Small intestine (tissue), 7 donors: ENCODE results near the gene ADAMTSL5. TPM values are rescaled to one million over a fixed set of nuclear protein-coding genes. Genes with fewer than 3 reads are reported as not detected.

Experiments
- DNase-seq, 2 donors: peaks; one replicate each; pipeline versions ENCODE4 v3.0.0 to v3.0.0-alpha.2; 2013
- FAIRE-seq: peaks from 2 replicates; lab custom pipeline; 2012; peaks lifted over from hg19 to GRCh38; lab: Jason Lieb, UNC
- H3K27ac ChIP-seq, 3 donors: one replicate each; pipeline ENCODE4 v1.5.1; 2013; ENCODE audit warnings: low read length in 2 of 3, mild to moderate bottlenecking in 2 of 3, control low read depth in 1 of 3, inconsistent platforms in 1 of 3, low read depth in 1 of 3, moderate library complexity in 1 of 3
- H3K27me3 ChIP-seq, 3 donors: one replicate each; pipeline ENCODE4 v1.6.1; 2013; ENCODE audit warnings: low read length in 3 of 3, inconsistent platforms in 1 of 3; ENCODE audit not compliant: control insufficient read depth in 3 of 3, insufficient read depth in 3 of 3
- H3K36me3 ChIP-seq, 3 donors: one replicate each; pipeline ENCODE4 v1.6.1; 2013; ENCODE audit warnings: low read length in 3 of 3, inconsistent platforms in 1 of 3, low read depth in 1 of 3, mild to moderate bottlenecking in 1 of 3, moderate library complexity in 1 of 3; ENCODE audit not compliant: control insufficient read depth in 3 of 3, insufficient read depth in 2 of 3
- H3K4me1 ChIP-seq, 3 donors: one replicate each; pipeline ENCODE4 v1.6.1; 2013; ENCODE audit warnings: low read length in 2 of 3, inconsistent platforms in 1 of 3, low read depth in 1 of 3, mild to moderate bottlenecking in 1 of 3, moderate library complexity in 1 of 3; ENCODE audit not compliant: control insufficient read depth in 3 of 3, insufficient read depth in 2 of 3
- H3K4me3 ChIP-seq, 3 donors: one replicate each; pipeline ENCODE4 v1.5.1; 2013; ENCODE audit warnings: low read length in 3 of 3, control low read depth in 1 of 3, inconsistent platforms in 1 of 3, low read depth in 1 of 3, mild to moderate bottlenecking in 1 of 3, moderate library complexity in 1 of 3
- H3K9me3 ChIP-seq, 2 donors: one replicate each; pipeline ENCODE4 v1.6.1; 2013; ENCODE audit warnings: low read depth in 1 of 2, low read length in 1 of 2; ENCODE audit not compliant: control insufficient read depth in 2 of 2, insufficient read depth in 1 of 2
- WGBS, 3 donors: extraction: QIAGEN DNeasy Blood & Tissue Kit; methylation state at CpG; one replicate each; pipeline ENCODE4 v1.1.7; 2013; 5-methylcytosine and 5-hydroxymethylcytosine counted together
- polyA plus RNA-seq, 4 donors: library from polyadenylated mRNA; stranded (reverse) in 3 of 4; unstranded in 1 of 4; fragments of 200-250 nt in 3 of 4; fragments of 120-200 nt in 1 of 4; gene quantifications; one replicate each; pipeline versions ENCODE4 v1.2.1 to v1.2.3, GENCODE V29; 2013
- donor health status: healthy with polysubstance abuse.
- donor health status: control.
- donor health status: control.
- donor health status: Bipolar disorder and iron deficiency.
- donor health status: healthy.

ADAMTSL5 gene
- polyA plus RNA-seq, 4 donors: 6.4 to 24.8 (median 18.6) TPM

DNA sequence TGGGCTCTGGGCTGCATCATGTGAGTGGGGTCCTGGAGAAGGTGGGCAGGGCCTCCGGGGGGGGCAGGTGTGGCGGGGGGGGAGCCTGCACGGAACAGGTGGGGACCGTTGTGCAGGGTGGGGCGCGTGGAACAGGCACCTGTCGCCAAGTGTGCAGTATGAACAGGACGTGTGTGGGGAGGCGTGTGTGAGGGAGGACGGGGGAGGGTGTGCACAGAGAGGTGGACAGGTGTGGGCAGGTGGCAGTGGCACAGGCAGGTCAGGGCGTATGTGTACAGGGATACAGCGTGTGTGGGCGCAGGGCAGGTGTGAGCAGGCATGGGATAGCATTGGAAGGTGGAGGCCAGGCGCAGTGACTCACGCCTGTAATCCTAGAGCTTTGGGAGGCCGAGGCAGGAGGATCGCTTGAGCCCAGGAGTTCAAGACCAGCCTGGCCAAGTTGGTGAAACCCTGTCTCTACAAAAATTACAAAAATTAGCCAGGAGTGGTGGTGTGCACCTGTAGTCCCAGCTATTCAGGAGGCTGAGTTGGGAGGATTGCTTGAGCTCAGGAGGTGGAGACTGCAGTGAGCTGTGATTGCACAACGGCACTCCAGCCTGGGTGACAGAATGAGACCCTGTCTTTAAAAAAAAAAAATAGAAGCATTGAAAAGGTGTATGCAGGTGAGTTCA is 14.3 kb upstream of the ADAMTSL5 start:
- no peak for FAIRE-seq
- no peak for DNase-seq
- 32 to 70% (median 48%) methylated on average over 17 to 18 of the region's 18 CpGs for WGBS, 3 donors
- Histone ChIP-seq H3K27ac (no peak overlapping the region), H3K4me1 (no peaks in the 10 kb centered on the region), H3K4me3 (no peak overlapping the region), H3K9me3 (no peaks in the 10 kb centered on the region), H3K36me3 (no peaks in the 10 kb centered on the region), H3K27me3 (peaks cover 26 to 41% (median 29%) of the 10 kb centered on the region in 3 donors)

DNA sequence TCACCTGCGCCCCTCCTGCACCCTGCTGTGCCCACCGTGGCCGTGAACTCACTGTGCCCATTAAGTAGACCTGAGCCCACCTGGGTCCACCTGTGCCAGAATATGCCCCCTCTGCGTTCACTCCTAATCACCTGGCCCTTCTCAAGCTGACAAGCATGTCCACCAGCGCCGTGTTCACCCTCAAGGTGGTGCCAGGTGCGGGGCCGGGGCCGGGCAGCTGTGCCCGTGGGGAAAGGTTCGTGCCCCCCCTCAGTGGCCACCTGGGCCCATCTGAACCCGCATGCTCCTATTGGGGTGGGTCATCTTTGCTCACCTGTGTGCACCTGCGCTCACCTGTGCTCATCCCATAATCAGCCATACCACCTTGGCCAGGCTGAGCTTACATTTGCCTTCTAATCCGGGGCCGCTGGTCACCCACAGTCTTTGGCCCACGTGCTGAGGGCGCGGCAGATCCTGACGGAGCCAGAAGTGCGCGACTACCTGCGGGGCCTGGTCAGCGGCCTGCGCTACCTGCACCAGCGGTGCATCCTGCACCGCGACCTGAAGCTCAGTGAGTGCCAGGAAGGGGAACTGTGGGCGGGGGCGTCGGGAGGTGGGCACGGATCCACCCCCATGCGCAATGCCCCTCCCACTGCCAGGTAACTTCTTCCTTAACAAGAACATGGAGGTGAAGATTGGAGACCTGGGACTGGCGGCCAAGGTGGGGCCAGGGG is 13.4 kb upstream of the ADAMTSL5 start:
- no peak for FAIRE-seq
- Histone ChIP-seq H3K27me3 (peaks cover 28 to 46% (median 29%) of the 10 kb centered on the region in 3 donors), H3K4me3 (no peak overlapping the region), H3K4me1 (no peaks in the 10 kb centered on the region), H3K27ac (no peak overlapping the region), H3K36me3 (no peaks in the 10 kb centered on the region), H3K9me3 (no peaks in the 10 kb centered on the region)
- no peak for DNase-seq
- 60 to 79% (median 70%) methylated on average over 32 to 33 of the region's 33 CpGs for WGBS, 3 donors

DNA sequence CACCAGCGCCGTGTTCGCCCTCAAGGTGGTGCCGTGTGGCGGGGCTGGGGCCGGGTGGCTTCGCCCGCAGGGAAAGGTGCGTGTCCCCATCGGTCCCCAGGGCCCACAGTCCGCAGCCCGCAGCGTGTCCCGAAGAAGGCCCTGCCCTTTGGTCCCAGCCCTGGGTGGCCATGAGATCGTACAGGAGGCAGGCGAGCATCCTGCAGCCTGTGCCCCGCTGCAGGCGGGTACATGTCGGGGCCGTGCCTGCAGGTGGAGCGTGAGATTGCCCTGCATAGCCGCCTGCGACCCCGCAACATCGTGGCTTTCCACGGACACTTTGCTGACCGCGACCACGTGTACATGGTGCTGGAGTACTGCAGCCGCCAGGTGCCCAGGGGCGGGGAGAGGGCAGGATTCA is 12.5 kb upstream of the ADAMTSL5 start:
- Histone ChIP-seq H3K4me3 (no peak overlapping the region), H3K27me3 (peaks cover 28 to 47% (median 29%) of the 10 kb centered on the region in 3 donors), H3K9me3 (no peaks in the 10 kb centered on the region), H3K4me1 (no peaks in the 10 kb centered on the region), H3K36me3 (no peaks in the 10 kb centered on the region), H3K27ac (no peak overlapping the region)
- DNase-seq: no peak
- no peak for FAIRE-seq
- 37 to 60% (median 48%) methylated on average over 21 to 31 of the region's 31 CpGs for WGBS, 3 donors

DNA sequence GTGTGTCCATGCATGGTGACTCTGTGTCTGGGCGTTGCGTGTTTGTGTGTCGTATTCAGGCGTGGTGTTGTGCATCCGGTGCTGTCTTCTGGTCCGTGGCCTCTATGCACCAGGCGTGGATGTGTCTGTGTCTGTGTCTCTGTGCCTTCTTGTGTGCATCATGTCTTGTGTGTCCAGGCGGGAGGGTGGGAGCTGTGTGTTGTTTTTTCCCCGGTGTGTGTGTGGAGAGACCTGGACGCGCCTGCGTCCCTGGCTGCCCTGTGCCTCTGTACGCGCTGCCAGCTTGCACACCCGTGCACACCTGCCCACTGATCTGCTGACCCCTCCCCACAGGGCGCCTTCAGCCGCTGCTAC is 12.1 kb upstream of the ADAMTSL5 start:
- no peak for FAIRE-seq
- DNase-seq: no peak
- Histone ChIP-seq H3K27ac (no peak overlapping the region), H3K27me3 (peaks cover 28 to 51% (median 29%) of the 10 kb centered on the region in 3 donors), H3K4me1 (no peaks in the 10 kb centered on the region), H3K9me3 (no peaks in the 10 kb centered on the region), H3K4me3 (no peak overlapping the region), H3K36me3 (no peaks in the 10 kb centered on the region)
- 51 to 64% (median 55%) methylated on average over 16 to 17 of the region's 17 CpGs for WGBS, 3 donors

DNA sequence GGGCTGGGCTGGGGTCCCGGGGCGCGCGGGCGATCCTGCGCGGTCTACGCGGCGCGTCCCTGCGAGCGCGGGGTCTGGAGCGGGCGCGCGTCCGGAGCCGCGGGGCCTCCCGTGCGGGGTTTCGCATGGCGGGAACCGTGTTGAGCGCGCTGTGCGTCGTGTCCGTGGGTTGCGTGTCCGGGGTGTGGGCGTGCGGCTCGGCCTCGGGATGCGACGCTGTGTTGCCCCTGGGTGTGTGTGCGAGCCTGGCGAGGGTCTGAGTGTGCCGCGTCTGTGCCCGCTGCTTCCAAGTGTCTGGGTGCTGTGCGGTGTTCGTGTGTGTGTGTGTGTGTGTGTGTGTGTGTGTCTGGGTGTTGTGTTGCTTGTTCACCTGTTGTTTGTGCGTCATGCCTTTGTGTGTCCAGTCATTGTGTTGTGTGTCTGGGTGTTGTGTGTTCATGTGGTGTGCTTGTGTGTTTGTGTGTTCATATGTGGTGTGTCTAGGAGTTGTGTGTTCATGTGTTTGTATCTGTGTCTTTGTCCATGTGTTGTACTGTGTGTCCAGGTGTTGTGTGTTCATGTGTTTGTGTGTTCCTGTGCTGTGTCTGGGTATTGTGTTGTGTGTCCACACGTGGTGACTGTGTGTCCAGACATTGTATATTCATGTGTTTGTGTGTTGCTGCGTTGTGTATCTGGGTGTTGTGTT is 11.6 kb upstream of the ADAMTSL5 start:
- H3K27me3 ChIP-seq: peaks cover 28 to 51% (median 29%) of the 10 kb centered on the region in 3 donors
- H3K4me3 ChIP-seq: no peak overlapping the region
- no peak overlapping the region for H3K27ac ChIP-seq
- H3K4me1 ChIP-seq: no peaks in the 10 kb centered on the region
- H3K36me3 ChIP-seq: no peaks in the 10 kb centered on the region
- no peak for FAIRE-seq
- no peaks in the 10 kb centered on the region for H3K9me3 ChIP-seq
- 10 to 21% (median 13%) methylated on average over 30 to 49 of the region's 49 CpGs for WGBS, 3 donors
- DNase-seq: no peak

DNA sequence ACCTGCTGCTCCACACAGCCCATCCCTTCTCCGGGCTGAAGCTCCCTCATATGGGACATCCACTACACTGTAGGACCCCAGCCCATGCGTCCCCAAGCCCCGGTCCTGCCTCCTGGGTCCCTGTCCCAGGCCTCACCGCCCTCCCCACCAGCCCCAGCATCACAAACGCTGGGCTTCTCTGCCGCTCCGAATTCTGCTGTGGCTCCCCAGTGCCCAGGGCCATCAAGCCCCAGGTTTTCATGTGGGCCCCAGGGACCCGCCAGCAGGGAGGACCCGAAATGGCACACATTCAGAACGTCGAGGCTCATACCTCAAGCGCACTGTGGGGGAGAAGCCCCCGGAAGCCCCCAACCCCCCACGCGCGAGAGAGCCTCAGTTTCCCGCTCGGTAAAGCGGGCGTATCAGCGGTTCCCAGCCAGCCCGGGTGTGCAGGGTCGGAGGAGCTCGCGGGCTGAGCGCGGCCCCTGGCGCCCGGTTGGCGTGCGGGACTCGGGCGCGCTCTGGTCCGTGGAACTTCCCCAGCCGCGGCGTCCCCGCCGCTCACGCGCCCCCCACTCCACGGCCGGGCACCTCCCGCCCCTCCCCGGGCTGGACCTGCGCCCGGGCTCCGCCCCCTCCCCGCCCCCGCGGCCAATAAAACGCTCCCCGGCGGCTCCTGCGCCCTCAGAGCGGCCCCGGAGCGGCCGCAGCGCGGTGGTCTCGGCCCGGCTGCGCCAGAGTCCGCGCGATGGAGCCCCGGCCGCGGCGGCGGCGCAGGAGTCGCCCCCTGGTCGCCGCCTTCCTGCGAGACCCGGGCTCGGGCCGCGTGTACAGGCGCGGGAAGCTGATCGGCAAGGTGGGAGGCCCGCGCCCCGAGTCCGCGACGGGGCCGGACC is 10.8 kb upstream of the ADAMTSL5 start, which contains the start of gene PLK5:
Gene PLK5 (plus strand): TSS at position 666 of the 875 bp plus-strand sequence. CDS start 2,920 bp downstream, outside the sequence.
- no peak within 1 kb of the TSS for H3K27ac ChIP-seq
- H3K4me3 ChIP-seq: no peak within 1 kb of the TSS
- no peaks in the 10 kb centered on the region for H3K9me3 ChIP-seq
- FAIRE-seq (no peak), DNase-seq (no peak)
- H3K27me3 ChIP-seq: peaks cover 28 to 48% (median 29%) of the 10 kb centered on the region in 3 donors
- H3K4me1 ChIP-seq: no peaks in the 10 kb centered on the region
- no peaks in the 10 kb centered on the region for H3K36me3 ChIP-seq
- 8 to 14% (median 12%) methylated on average over 53 to 92 of the region's 92 CpGs for WGBS, 3 donors

DNA sequence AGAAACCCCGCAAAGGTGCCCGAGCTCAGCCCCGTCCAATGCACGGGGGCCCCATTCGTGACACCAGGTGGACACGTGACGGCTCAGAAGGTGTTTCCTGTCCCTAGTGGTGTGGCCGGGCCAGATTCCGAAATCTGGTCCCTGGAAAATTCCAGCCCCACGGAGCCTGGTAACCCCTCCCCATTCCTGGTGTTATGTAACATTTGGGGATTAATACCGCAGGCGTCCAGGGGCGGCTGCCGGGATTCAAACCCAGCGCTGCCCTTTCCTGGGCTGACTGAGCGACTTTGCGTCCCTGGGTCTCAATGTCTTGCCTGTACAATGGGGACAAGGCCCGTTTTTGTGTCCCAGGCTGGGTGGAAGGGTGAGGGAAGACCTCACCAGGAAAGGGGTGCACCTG is 10.0 kb upstream of the ADAMTSL5 start:
- no peak for DNase-seq
- Histone ChIP-seq H3K27ac (no peak overlapping the region), H3K27me3 (peaks cover 28 to 48% (median 29%) of the 10 kb centered on the region in 3 donors), H3K4me3 (no peak overlapping the region), H3K4me1 (no peaks in the 10 kb centered on the region), H3K9me3 (no peaks in the 10 kb centered on the region), H3K36me3 (no peaks in the 10 kb centered on the region)
- FAIRE-seq: no peak
- 60 to 72% (median 63%) methylated on average over 18 of the region's 18 CpGs for WGBS, 3 donors

DNA sequence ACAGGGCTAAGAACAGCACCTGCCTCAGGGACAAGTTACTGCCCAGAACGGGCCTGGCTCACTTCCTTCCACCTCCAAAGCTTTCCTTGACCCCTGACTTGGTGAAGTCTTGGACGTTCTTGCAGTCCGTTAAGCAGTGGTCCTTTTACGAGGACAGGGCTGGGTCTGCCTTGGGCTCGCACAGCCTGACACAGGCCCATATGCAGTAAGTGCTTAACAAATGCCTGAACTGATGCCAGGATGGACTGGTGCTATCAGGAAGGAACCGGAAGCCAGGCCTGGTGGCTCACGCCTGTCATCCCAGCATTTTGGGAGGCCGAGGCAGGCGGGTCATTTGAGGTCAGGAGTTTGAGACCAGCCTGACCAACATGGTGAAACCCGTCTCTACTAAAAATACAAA is 9.2 kb upstream of the ADAMTSL5 start:
- H3K36me3 ChIP-seq: no peaks in the 10 kb centered on the region
- H3K27me3 ChIP-seq: peaks cover 28 to 51% (median 29%) of the 10 kb centered on the region in 3 donors
- H3K27ac ChIP-seq: no peak overlapping the region
- no peak overlapping the region for H3K4me3 ChIP-seq
- no peaks in the 10 kb centered on the region for H3K4me1 ChIP-seq
- WGBS, 3 donors: 57 to 66% (median 63%) methylated on average over 10 of the region's 10 CpGs
- no peak for DNase-seq
- FAIRE-seq: no peak
- no peaks in the 10 kb centered on the region for H3K9me3 ChIP-seq
